NCI-H446 (cell line): ENCODE results near the gene TBC1D16.

ENCODE experiments used
- DNase-seq, 2 experiments: peaks; one replicate each; lab custom pipeline; 2025; lab: John Stamatoyannopoulos, UW

TBC1D16 gene

DNA sequence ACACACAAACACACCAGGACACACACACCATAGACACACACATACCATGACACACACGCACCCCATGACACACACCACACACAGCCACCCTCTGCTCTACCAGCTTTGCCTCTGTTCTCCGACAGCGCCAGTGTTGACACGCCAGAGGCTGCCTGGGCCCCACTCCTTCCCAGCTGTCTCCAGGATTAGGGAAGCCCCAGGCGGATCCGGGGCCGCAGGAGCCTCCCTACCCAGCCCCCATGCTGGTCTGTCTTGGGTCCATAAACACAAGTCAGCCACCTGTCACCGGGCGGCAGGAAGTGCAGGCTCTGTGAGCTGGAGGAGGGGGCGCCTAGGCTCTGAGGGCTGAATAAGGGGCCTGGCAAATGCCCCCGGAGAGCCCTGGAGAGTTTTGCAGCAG lies 10.5 kb downstream of the TBC1D16 start:
- peak; percentile 30 to 67 for DNase-seq

DNA sequence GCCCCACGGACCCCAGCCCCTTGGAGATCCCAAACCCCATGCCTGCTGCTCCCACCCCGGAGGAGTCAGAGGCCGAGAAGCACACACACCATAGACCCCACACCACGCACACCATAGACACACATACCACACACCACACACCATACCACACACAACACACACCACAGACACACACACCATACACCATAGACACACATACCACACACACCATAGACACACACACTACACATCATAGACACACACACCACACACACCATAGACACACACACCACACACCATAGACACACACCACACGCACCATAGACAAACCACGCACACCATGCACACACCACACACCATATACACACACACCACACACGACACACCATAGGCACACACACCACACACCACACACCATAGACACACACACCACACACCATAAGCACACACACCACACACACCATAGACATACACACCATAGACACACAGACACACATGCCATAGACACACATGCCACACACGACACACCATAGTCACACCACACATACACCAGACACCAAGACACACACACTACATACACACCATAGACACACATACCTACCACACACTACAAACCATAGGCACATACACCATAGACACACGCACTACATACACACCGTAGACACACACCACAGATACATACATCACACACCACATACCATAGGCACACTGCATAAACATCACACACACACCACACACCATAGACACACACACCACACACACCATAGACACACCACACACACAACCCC lies 11.3 kb downstream of the TBC1D16 start:
- DNase-seq, result no peak

DNA sequence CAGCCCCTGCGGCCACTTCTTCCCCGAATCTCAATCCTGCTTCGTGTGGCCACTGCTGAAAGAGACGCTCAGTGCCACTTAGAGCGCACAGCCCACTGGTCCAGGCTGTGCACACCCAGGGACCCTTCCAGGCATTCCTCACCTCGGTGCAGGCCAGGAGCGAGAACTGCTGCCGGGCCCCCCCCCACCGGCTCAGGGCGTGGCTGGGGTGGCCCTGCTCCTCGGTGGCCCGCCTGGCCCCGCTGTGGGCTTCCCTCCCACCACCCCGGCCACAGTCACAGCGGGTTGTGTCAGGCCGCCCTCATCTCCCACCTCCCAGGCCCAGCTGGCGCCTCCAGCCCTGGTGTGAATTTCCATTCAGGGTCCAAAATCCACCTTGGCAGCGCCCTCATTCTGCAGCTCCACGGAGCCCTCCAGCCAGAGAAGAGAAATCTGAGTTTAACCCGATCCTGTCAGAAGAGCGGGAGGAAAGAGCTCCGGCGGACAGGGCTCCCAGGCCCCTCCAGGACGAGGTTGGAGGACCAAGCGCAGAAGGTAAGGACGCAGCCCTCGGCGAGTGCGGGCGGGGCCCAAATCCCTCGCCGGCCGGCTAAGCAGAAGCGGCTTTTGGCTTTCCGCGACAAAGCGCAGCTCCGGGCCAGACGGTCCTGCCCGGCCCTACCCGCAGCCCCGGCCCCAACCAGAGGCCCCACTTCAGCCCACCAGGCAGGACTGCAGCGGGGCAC lies 12.0 kb downstream of the TBC1D16 start:
- peak; percentile 31 to 62 for DNase-seq

- DNase-seq, result no peak
These were observed 14.1 kb downstream of the TBC1D16 start for GRCh38 chr17:80021600-80021999.

DNA sequence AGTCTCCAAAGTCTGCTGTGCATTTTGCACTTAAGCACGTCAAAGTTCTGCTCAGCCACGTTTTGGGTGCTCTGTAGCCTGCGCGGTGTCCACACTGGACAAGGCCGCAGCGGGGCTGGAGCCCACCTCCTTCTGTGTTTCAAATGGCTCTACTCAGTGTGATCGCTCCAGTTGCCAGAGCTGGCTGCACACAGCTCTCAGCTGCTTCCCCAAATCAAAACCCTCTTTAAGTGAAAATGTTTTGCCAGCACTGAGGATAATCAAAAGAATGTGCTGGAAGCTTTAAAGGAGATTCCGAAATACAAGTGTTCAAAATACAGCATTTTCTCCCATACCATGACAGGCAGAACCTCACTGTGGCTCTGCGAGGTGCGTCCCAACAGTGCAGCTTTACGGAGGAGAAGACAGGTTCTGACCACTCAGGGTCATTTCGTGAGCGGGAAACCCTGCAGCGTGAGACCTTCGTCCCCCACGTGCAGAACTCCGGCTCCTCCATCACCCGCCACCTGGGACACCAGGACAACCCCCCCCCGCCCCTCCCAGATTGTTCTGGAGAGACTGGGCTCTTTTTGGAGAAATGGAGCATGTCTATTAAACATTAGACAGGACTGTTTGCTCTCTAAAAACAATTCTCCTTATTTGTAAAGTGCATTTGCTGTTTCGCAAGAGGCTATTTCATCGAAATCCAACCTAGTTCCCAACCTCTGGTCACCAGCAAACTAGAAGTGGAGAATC lies 16.6 kb downstream of the TBC1D16 start:
- no peak for DNase-seq

DNA sequence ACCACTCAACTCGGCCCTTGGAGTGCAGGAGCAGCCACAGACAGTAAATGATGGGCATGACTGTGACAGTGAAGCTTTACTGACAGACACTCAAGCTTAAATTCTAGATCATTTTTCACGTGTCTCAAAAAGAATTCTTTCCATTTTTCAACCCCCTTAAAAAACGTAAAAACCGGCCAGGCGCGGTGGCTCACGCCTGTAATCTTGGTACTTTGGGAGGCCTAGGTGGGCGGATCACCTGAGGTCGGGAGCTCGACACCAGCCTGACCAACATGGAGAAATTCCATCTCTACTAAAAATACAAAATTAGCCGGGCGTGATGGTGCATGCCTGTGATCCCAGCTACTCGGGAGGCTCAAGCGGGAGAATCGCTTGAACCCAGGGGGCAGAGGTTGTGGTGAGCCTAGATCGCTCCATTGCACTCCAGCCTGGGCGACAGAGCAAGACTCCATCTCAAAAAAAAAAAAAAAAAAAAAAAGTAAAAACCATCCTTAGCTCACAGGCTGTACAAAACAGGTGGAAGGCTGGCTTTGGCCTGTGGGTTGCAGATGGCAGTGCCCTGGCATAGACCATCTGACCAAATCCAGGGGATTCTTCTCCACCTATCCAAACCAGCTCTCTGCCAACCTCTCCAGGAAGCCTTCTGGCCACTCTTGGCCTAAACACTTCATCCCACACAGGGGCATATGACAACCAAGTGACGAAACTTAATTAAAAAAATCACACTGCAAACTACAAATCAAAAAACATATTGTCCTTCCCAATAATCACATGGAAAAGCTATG lies 18.3 kb downstream of the TBC1D16 start:
- DNase-seq, result peak in 1 of 2 experiments; percentile 20

DNA sequence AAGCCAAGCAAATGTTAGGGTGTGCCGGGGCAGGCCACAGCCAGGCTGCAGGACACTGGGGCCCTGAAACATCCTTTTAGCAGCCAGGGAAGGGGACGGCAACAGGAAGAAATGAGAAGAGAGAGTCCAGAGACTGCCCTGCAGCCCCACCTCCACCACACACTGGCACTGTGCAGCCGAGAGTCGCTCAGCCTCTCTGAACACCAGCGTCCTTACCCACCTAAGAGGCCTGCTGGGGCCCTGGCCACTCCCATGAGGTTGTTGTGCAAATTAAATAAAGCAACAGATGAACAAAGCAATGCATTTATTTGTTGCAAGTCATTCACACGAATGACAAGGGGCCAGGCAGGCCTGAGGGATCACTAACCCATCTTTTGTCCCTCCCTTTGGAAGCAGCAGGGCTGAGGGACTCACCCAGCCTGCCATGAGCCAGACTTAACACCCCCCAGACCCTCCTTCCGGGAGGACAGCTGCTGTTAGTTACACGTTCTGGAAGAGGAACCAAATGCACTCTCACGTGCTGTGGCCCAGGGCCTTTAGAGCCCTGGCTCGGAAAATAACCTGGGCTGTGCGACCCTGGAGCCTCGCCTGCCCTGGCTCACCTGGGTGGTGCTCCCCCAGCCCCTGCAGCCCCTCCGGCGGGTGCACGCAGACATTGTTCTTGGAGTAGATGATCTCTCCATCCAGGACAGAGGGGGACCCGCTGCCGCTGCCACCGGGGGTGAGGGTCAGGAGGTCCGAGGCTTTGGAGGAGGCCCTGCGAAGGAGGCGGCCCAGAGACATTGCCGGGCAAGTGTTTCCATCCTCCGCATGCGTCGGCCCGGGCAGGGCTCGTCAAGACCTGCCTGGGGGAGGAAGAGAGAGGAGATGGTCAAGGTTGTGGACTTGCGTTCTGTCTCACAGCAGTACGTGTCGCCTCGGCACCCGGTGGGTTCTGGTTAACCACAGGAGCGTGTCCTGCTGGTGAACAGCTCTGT lies 22.6 kb downstream of the TBC1D16 start:
- no peak for DNase-seq

DNA sequence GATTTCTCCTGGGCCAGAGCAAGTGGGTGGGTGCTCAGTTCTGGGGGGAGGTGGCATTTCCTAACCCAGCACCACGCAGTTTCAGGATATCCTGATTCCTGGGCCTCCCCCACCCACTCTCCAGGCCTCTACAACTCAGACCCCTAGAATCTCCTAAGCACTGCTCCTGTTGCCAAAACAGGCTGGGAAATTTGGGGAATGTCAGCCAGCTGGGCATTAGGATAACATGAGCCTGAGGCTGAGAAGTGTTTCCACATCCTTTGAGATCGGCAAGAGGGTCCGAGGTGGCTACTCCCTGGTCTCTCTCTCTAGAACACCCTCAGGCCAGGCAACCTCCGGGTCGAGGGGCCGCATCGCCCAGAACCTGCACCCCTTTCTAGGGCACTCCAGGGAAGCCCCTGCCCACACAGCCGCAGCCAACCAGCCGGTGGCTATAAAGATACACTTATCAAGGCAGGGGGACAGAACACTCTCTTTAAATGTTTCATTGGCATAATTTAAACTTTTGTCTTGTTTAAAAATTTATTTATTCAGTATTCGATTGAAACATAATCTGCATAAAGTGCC lies 23.6 kb downstream of the TBC1D16 start:
- DNase-seq, result no peak

- no peak for DNase-seq
These were observed 25.3 kb downstream of the TBC1D16 start for GRCh38 chr17:80010283-80010858.

- no peak for DNase-seq
These were observed 26.0 kb downstream of the TBC1D16 start for GRCh38 chr17:80009391-80010282.

DNA sequence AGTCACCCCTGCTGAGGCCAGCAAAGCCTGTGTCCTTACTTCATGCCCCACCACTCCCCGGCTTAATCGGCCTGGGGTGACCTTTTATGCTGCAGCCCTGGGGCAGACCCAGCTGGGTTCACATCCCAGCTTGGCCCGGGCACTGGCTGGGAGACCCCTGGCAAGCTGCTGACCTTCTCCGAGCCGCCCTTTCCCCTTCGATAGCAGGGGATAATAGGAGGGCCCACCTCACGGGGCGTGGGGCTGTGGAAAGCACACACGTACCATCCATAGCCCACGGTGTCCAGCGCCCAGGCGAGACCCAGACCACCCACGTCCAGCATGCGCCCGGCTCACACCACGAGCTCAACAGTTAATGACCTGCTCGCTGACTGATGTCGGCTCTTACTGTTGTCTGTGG lies 26.8 kb downstream of the TBC1D16 start:
- DNase-seq, result no peak

- peak; percentile 59 to 82 for DNase-seq
These were observed 27.3 kb downstream of the TBC1D16 start for GRCh38 chr17:80008383-80008840.

- no peak for DNase-seq
These were observed 27.7 kb downstream of the TBC1D16 start for GRCh38 chr17:80007939-80008338.

DNA sequence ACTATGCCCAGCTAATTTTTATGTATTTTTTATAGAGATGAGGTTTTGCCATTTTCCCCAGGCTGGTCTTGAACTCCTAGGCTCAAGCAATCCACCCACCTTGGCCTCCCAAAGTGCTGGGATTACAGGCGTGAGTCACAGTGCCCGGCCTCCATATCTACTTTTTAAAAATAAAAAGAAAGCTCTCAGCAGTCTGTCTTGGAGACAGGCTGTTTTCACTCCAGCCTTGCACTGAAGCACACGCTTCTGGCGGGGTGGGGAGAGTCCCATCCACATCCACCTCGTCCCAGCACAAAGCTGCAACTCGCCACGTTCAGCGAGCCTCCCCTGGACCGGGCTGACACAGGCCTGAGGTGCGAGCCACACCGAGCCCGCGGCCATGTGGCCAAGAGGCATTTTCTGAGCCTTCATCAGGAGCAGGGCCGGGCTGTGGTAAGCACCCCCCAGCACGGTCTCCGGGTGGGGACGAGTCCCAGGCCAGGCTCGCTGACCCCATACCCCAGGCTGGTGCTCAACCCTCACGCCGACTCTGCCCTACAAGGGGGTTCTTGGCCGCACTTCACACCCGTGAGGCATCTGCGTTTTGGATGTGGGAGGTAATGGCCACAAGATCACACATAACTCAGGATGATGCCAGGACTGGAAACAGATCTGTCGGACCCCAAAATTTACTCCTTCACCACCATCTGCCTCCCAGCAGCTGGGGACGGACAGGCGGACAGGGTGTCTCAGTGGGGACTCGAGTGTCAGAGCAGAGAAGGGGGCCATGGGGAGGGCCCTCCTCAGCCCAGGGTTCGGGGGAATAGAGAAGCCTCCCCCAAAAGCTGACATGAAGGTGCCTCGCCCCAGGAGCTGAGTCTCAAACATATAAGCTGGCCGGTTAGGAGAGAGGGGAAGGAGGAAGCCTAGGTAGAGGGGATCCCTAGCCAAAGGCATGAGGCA lies 28.6 kb downstream of the TBC1D16 start:
- no peak for DNase-seq

GRCh38 chr17:80006339-80006720 lies 29.3 kb downstream of the TBC1D16 start:
- no peak for DNase-seq

- peak; percentile 9 to 60 for DNase-seq
These were observed 30.0 kb downstream of the TBC1D16 start for GRCh38 chr17:80005360-80006338.

DNA sequence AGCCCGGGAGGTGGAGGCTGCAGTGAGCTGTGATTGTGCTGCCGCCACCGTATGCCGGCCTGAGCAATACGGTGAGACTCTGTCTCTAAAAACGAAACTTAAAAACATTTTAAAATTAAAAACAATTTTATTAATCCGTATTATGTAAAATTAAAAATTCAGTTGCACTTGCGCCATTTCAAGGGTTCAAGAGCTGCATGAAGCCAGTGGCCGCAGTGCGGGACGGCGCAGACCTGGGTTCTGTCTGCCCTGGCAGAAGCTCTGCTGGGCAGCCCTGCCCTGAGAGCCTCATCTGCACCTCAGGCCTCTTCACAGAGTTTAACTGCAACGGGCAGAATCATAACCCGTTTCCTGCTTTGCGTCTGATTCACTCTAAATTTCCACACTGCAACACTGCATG lies 31.7 kb downstream of the TBC1D16 start:
- no peak for DNase-seq
